K562 (cell line): ENCODE measurements around the gene CA7. TPM values are rescaled to one million over a fixed set of nuclear protein-coding genes. Genes with fewer than 3 reads are reported as not detected.

Source experiments
- ATAC-seq: fragments of 200-7000 bp; cut with Tn5 transposase; 3 replicates; pipeline ENCODE4 v1.9.1; 2020; ENCODE audit warnings: moderate library complexity
- BruUV-seq: library from RNA; stranded (reverse); fragments of 400-500 nt; replicated peaks from 2 replicates; lab custom pipeline; 2021; lab: Mats Ljungman, UMichigan
- CTCF ChIA-PET: fragments of 300-600 bp; formaldehyde crosslinking; extraction: SDS; loops from one replicate; lab custom pipeline; 2021; ENCODE audit warnings: low intra/inter-chr PET ratio; lab: Yijun Ruan, JAX
- POLR2A ChIA-PET: fragments of 300-600, 350-650 bp; sonication (Branson Sonifier 250); formaldehyde crosslinking; extraction: SDS; loops from one replicate; lab custom pipeline; 2021; ENCODE audit warnings: antibody characterized with exemption, inconsistent platforms; lab: Yijun Ruan, JAX
- DNase-seq, 4 experiments: peaks; one replicate each; pipeline versions ENCODE4 v3.0.0 to v3.0.0-alpha.2; 2011 to 2018; ENCODE audit warnings: low spot score in 3 of 4, mixed read lengths in 3 of 4; ENCODE audit errors: extremely low read depth in 1 of 4
- FAIRE-seq: peaks from 2 replicates; lab custom pipeline; 2011; peaks lifted over from hg19 to GRCh38; lab: Jason Lieb, UNC
- H2AFZ ChIP-seq: 2 replicates; pipeline ENCODE4 v1.6.0; 2011; ENCODE audit warnings: low read depth, low read length, control low read depth, inconsistent platforms
- H3K27ac ChIP-seq: fragments of 200-600 bp; 3 replicates; pipeline ENCODE4 v1.8.0; 2011; ENCODE audit warnings: low read depth, mild to moderate bottlenecking, control low read depth, inconsistent platforms, low read length, moderate library complexity, mixed read lengths; ENCODE audit errors: extremely low read depth
- H3K27me3 ChIP-seq, 2 experiments: fragments of 300-600 bp in 1 of 2; 2 replicates in 1 of 2; 3 replicates in 1 of 2; pipeline versions ENCODE4 v1.6.0 to v1.8.0; 2011; ENCODE audit warnings: inconsistent platforms in 2 of 2, low read length in 2 of 2, mild to moderate bottlenecking in 1 of 2, mixed read lengths in 1 of 2, moderate library complexity in 1 of 2; ENCODE audit not compliant: control insufficient read depth in 2 of 2, insufficient read depth in 2 of 2
- H3K36me3 ChIP-seq: fragments of 300-600 bp; 3 replicates; pipeline ENCODE4 v1.8.0; 2011; ENCODE audit warnings: mild to moderate bottlenecking, low read length, inconsistent platforms; ENCODE audit not compliant: control insufficient read depth, insufficient read depth
- H3K4me1 ChIP-seq, 2 experiments: fragments of 200-600 bp in 1 of 2; replicated peaks in 1 of 2; 2 replicates in 1 of 2; 3 replicates in 1 of 2; pipeline versions ENCODE4 v1.5.1 to v1.8.0; 2011; ENCODE audit warnings: inconsistent platforms in 2 of 2, low read length in 2 of 2, mild to moderate bottlenecking in 1 of 2, mixed read lengths in 1 of 2, moderate library complexity in 1 of 2; ENCODE audit not compliant: control insufficient read depth in 2 of 2, insufficient read depth in 2 of 2
- H3K4me2 ChIP-seq: 2 replicates; pipeline ENCODE4 v1.6.1; 2011; ENCODE audit warnings: low read length, control low read depth, inconsistent platforms, mixed read lengths; ENCODE audit not compliant: insufficient read depth
- H3K4me3 ChIP-seq: fragments of 200-600 bp; sonication (generic), shearing (Covaris generic); 2 replicates; pipeline ENCODE4 v1.5.1; 2016; ENCODE audit warnings: control low read depth, inconsistent platforms
- H3K79me2 ChIP-seq: fragments of 200-600 bp; 3 replicates; pipeline ENCODE4 v1.8.0; 2011; ENCODE audit warnings: low read length, inconsistent platforms; ENCODE audit not compliant: control insufficient read depth, insufficient read depth
- H3K9ac ChIP-seq, 2 experiments: 2 replicates each; pipeline versions ENCODE4 v1.6.0 to v1.6.1; 2011; ENCODE audit warnings: low read depth in 2 of 2, low read length in 2 of 2, control low read depth in 1 of 2, inconsistent platforms in 1 of 2, mild to moderate bottlenecking in 1 of 2, mixed read lengths in 1 of 2; ENCODE audit not compliant: insufficient read depth in 1 of 2
- H3K9me1 ChIP-seq: one replicate; pipeline ENCODE4 v1.6.0; 2011; ENCODE audit warnings: inconsistent platforms, mild to moderate bottlenecking, low read length, moderate library complexity; ENCODE audit not compliant: control insufficient read depth, insufficient read depth
- H3K9me3 ChIP-seq: replicated peaks from 2 replicates; pipeline ENCODE4 v1.5.1; 2011; ENCODE audit warnings: low read depth, low read length, inconsistent platforms; ENCODE audit not compliant: control insufficient read depth, insufficient read depth
- H4K20me1 ChIP-seq: replicated peaks from 2 replicates; pipeline ENCODE4 v1.6.1; 2011; ENCODE audit warnings: low read length, inconsistent platforms, mixed read lengths; ENCODE audit not compliant: control insufficient read depth, insufficient read depth
- CBFA2T2 ChIP-seq: fragments of 450-650 bp; conservative IDR thresholded peaks from 2 replicates; pipeline ENCODE4 v1.6.1; 2017; ENCODE audit warnings: mild to moderate bottlenecking
- CHD4 ChIP-seq: fragments of 200-600 bp; sonication (generic); IDR thresholded peaks from 3 replicates; pipeline ENCODE4 v1.6.1; 2012; ENCODE audit warnings: low read depth, mild to moderate bottlenecking, mixed read lengths, low read length, inconsistent platforms; ENCODE audit not compliant: insufficient read depth, insufficient replicate concordance, poor library complexity, severe bottlenecking
- ESRRA ChIP-seq: fragments of 450-650 bp; IDR thresholded peaks from 2 replicates; pipeline ENCODE4 v1.6.1; 2014; ENCODE audit warnings: low read depth, mild to moderate bottlenecking, moderate library complexity, borderline replicate concordance
- FOXA1 ChIP-seq: fragments of 450-650 bp; IDR thresholded peaks from 2 replicates; pipeline ENCODE4 v1.6.1; 2016; ENCODE audit warnings: mild to moderate bottlenecking, borderline replicate concordance
- MBD1 ChIP-seq: fragments of 250-450 bp; sonication (Bioruptor Pico); IDR thresholded peaks from 2 replicates; pipeline ENCODE4 v1.8.0; 2022; ENCODE audit warnings: inconsistent platforms
- PHF20 ChIP-seq: fragments of 450-650 bp; IDR thresholded peaks from 2 replicates; pipeline ENCODE4 v1.6.1; 2018; ENCODE audit not compliant: partially characterized antibody
- RBM17 ChIP-seq: fragments of 200-400 bp; formaldehyde crosslinking; IDR thresholded peaks from 2 replicates; pipeline ENCODE4 v1.6.1; 2017; ENCODE audit warnings: low read depth, mild to moderate bottlenecking, low read length, borderline replicate concordance
- RBM25 ChIP-seq: fragments of 200-400 bp; formaldehyde crosslinking; IDR thresholded peaks from 2 replicates; pipeline ENCODE4 v1.6.1; 2018; ENCODE audit warnings: low read length, low read depth, moderate library complexity; ENCODE audit not compliant: severe bottlenecking
- ZBTB40 ChIP-seq, 2 experiments: fragments of 450-650 bp in 1 of 2; sonication (generic) in 1 of 2; formaldehyde crosslinking in 1 of 2; IDR thresholded peaks; 2 replicates each; pipeline versions ENCODE4 v1.7.1 to v1.9.0; 2016 to 2022; ENCODE audit warnings: inconsistent platforms in 1 of 2, mild to moderate bottlenecking in 1 of 2, missing genetic modification reagents in 1 of 2
- ZNF140 ChIP-seq: fragments of 250-450 bp; sonication (Bioruptor Pico); IDR thresholded peaks from 2 replicates; pipeline ENCODE4 v1.8.0; 2021; ENCODE audit warnings: moderate library complexity, mild to moderate bottlenecking, inconsistent platforms
- ZNF282 ChIP-seq: sonication (generic); formaldehyde crosslinking; IDR thresholded peaks from 2 replicates; pipeline ENCODE4 v1.8.1; 2023; ENCODE audit warnings: missing genetic modification reagents
- WGBS: fragments of 100-300 bp; shearing (Covaris generic); methylation state at CpG from one replicate; pipeline ENCODE4 v1.1.6; 2016; ENCODE audit warnings: low coverage, mixed read lengths; ENCODE audit not compliant: insufficient coverage; ENCODE audit errors: missing lambda C conversion rate; 5-methylcytosine and 5-hydroxymethylcytosine counted together
- in situ Hi-C: fragments of 300-500 bp; cut with MboI; formaldehyde crosslinking; loops from 4 replicates; pipeline ENCODE4 v1.15.0; 2018; ENCODE audit warnings: inconsistent platforms, mixed read lengths
- intact Hi-C: fragments of 100-400 bp; cut with micrococcal nuclease; formaldehyde crosslinking; loops from 2 replicates; pipeline ENCODE4 v1.14.2; 2022
- polyA plus RNA-seq, 8 experiments: library from polyadenylated mRNA; depleted of rRNA in 4 of 8; stranded (reverse) in 5 of 8; unstranded in 3 of 8; fragments of >200 nt; fragmentation: Nextera tagmentation in 2 of 8; fragmentation: Illumina TruSeq in 1 of 8; extraction: Ambion mirVana in 2 of 8; extraction: Trizol in 1 of 8; gene quantifications; 2 replicates each; pipeline versions ENCODE4 v1.2.1 to v1.2.3, GENCODE V29; 2011 to 2014; ENCODE audit warnings: inconsistent platforms in 1 of 8, missing spikeins in 1 of 8
- total RNA-seq, 7 experiments: library from RNA; depleted of rRNA in 6 of 7; stranded (reverse); fragments of >200 nt in 6 of 7; fragmentation: Illumina TruSeq in 2 of 7; extraction: Trizol in 2 of 7; gene quantifications; 2 replicates each; pipeline versions ENCODE4 v1.2.1 to v1.2.3, GENCODE V29; 2011 to 2021; ENCODE audit warnings: low replicate concordance in 1 of 7

Gene CA7
- total and polyA plus RNA-seq, 9 of the 15 experiments (the other 6 are each of a cell fraction or from before 2014, with no cell fraction given), result 0.03 to 0.07 (median 0.05) TPM; not detected in 5

DNA sequence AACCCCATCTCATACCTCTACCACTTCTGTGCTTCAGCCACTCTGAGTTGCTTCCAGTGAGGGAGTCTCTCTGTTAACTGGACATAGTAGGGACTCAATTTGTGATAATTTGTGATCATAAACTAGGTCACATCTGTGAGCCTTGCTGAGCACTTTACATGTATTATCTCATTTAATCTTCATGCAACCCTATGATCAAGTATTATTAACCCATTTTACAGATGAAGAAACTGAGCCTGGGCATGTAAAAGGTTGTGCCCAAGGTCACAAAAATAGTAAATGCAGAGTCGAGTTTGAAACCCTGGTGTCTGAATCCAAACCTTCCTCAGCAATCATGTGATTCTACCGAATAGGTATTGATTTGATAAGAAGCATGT, 54.7 kb downstream of the CA7 start:
- intact Hi-C loops (loop anchor here (5.0 kb wide), 2 partner anchors 48 to 118 kb away; no protein-coding TSS in a partner anchor), in situ Hi-C loops (loop anchor here (5.0 kb wide), 1 partner anchor 33 kb away; the partner anchor contains the start of gene CIAO2B)
- Histone ChIP-seq H3K79me2 (no peaks in the 10 kb centered on the region), H3K36me3 (no peaks in the 10 kb centered on the region), H2AFZ (peak overlapping the region; percentile 78), H3K9ac (peak overlapping the region; percentile 80 to 89; a peak in 2 of 4 replicates), H3K4me1 (peaks cover 30 to 51% of the 10 kb centered on the region in 2 experiments), H3K9me1 (no peaks in the 10 kb centered on the region), H3K9me3 (no peaks in the 10 kb centered on the region), H3K27ac (peak overlapping the region; percentile 87), H3K4me2 (peak overlapping the region; percentile 77), H3K27me3 (no peaks in the 10 kb centered on the region), H3K4me3 (no peak overlapping the region), H4K20me1 (no peaks in the 10 kb centered on the region)
- DNase-seq (no peak), ATAC-seq (no peak), FAIRE-seq (no peak)
- BruUV-seq, result no TSS peak
- CTCF ChIA-PET, result no interaction called here
- POLR2A ChIA-PET, result interaction anchor here (0.7 kb wide), 1 partner anchor 32 kb away, joined by 4 read pairs; no protein-coding TSS in a partner anchor
- whole genome bisulfite sequencing, result 43% methylated on average over 2 of the region's 2 CpGs
- peak; percentile 99 for TF ChIP-seq CHD4
- no peak for TF ChIP-seq MBD1 (CRISPR knock-in tag)
- TF ChIP-seq CBFA2T2, result no peak
- no peak for TF ChIP-seq ZNF282
- 0 out of 2 replicates have a peak, but pooled peaks have one; percentile 3 for TF ChIP-seq ZNF140 (CRISPR knock-in tag)
- no peak for TF ChIP-seq FOXA1
- peak; percentile 97 for TF ChIP-seq RBM25
- TF ChIP-seq PHF20, result peak; percentile 82
- no peak for TF ChIP-seq RBM17
- TF ChIP-seq ZBTB40 (IDR thresholded peaks at IDR 0.05), result no peak
- TF ChIP-seq ZBTB40 (CRISPR knock-in tag; IDR thresholded peaks at IDR 0.05), result no peak
- TF ChIP-seq ESRRA, result peak; percentile 99
